A549 treated with CpdA at 1 μM for 4 hours (cell line): ENCODE results near the gene MIER3. TPM values are rescaled to one million over a fixed set of nuclear protein-coding genes. Genes with fewer than 3 reads are reported as not detected.

Experiments used
- total RNA-seq: library from RNA; stranded (reverse); fragments of 200-300 nt; extraction: Qiagen RNA extraction; gene quantifications from 5 replicates; pipeline ENCODE4 v1.2.3, GENCODE V29; 2022; ENCODE audit warnings: low read depth

MIER3 gene
- total RNA-seq, result 7.8 to 19.6 TPM (median 9.0 TPM) in 5 replicates

DNA sequence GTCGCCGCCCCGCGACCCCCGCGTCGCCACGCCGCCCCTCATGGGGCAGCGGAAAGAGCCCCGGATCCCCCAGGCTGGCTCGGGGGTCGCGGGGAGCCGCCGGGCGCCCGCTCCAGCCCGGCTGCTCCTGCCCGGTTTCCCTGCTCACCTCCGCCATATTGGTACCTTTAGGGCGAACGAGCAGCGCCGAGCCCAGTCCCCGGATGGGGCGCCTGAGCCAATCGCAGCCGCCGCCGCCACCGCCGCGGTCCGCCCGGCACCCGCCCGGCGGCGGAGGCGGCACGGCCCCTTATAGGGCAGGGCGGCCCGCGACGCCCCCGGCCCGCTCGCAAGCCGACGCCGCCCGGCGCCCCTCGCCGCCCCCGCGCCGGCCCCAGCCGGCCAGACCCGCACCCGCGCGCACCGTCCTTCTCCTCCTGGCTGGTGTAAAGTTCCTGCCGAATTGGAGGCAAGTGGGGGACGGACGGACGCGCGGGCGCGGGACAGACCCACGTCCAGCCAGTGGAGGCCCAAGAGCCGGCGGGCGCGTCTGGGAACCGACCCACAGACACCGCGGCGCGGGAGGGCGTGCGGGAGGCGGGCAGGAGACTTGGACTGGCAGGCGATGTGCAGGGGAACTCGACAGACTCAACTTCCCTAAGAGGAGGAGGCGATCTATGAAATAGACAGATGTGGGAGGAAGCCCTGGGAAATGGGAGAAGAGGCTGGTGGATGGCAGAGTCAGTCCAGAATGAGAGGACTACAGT lies at the start of gene MIER3:
Gene MIER3 (minus strand): TSS at position 178 of the 746 bp plus-strand sequence. CDS start 21 bp downstream, at position 157.

GRCh38 chr5:56909294-56910209 lies 42.4 kb downstream of the MIER3 start, which contains the start of gene SETD9:
Gene SETD9 (plus strand): TSS chr5:56909596. CDS start chr5:56909646, 50 bp downstream.

Other genes with a start within 250 kb of the MIER3 start
- 1.6 to 1.8 TPM (median 1.7 TPM) in 5 replicates for gene MAP3K1, start 136.6 kb downstream of the MIER3 start, total RNA-seq
- gene SETD9, start 42.5 kb downstream of the MIER3 start, total RNA-seq, result 4.4 to 6.5 TPM (median 5.4 TPM) in 5 replicates
- gene GPBP1, start 221.9 kb upstream of the MIER3 start, total RNA-seq, result 36.9 to 50.0 TPM (median 40.0 TPM) in 5 replicates